ENCODE measurements around the gene TMC8. TPM values are rescaled to one million over a fixed set of nuclear protein-coding genes. Genes with fewer than 3 reads are reported as not detected.

The TMC8 gene, protein sequence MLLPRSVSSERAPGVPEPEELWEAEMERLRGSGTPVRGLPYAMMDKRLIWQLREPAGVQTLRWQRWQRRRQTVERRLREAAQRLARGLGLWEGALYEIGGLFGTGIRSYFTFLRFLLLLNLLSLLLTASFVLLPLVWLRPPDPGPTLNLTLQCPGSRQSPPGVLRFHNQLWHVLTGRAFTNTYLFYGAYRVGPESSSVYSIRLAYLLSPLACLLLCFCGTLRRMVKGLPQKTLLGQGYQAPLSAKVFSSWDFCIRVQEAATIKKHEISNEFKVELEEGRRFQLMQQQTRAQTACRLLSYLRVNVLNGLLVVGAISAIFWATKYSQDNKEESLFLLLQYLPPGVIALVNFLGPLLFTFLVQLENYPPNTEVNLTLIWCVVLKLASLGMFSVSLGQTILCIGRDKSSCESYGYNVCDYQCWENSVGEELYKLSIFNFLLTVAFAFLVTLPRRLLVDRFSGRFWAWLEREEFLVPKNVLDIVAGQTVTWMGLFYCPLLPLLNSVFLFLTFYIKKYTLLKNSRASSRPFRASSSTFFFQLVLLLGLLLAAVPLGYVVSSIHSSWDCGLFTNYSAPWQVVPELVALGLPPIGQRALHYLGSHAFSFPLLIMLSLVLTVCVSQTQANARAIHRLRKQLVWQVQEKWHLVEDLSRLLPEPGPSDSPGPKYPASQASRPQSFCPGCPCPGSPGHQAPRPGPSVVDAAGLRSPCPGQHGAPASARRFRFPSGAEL
- total RNA-seq = not detected in 2 replicates

DNA sequence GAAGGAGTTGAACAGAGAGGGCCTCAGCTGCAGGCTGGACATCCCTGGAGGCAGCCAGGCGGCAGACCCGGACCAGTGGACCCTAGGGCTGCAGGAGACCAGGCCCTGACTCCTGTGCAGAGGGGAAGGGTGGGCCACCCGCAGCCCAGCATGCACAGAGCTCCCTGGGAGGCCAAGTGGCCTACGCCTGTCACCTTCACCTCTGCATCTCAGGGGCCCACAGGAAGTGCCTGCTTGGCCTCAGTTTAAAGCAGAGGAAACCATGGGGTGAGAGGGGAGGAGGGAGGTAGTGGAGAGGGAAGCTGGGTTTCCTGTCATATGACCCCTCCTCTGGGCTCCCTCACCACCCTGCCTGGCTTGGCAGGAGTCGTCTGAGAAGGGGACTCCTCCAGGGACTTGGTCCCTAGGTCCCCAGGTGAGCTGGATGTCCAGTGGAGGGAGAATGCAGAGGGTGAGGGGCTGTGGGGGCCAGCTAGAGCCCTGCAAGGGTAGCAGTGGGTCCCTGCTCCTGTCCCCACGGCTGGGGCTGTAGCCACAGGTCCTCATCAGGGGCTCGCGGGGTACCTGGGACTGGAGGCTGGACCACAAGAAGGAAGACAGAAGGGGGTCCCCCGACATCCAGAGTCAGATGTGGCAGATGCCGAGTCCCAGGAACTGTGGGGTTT is at the start of gene TMC8:
TMC8 (plus strand) TSS at position 335 of the 665 bp plus-strand sequence. CDS start 818 bp downstream, outside the sequence.

DNA sequence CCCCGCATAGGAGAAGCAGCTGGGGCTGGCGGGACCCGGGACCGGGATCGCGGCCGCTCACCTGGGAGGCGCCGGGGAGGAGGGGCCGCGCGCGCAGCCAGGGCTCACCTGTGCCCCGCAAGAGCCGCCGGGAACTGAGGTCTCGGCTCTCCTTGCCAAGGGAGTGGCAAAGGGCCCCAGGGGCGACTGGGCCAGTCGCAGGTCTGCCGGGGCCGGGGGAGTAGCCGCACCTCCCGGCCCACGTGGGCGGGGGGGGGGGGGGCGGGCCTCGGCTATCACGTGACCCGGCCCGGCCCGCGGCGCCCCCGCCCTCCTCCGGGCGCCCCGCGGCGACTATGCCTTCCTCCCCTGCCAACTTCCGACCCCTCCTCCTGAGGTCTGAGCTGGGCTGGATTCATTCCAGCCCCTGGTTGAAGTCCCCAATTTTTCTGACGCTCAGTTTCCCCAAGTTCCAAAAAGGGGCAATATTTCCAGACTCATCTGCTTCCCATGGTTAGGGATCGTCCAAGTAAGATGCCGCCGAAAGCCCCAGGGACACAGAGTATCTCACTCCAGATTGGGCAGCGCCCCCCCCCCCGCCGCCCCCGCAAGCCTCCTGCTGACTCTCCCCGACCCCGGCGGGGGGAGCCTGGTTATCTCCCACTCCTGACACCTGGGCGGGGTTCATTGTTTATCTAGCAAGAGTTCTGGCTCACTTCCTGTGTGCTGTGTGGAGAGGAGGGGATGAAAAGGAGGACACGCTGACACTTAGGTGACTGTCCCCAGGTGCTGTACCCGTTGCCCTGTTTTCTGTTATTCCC is 1.8 kb upstream of the TMC8 start, which contains the start of gene TMC6:
TMC6 (minus strand) TSS at position 205 of the 800 bp plus-strand sequence. CDS start 1,923 bp downstream, outside the sequence.

GRCh38 chr17:78168242-78168902 is 37.8 kb downstream of the TMC8 start, which contains the start of gene SYNGR2:
Gene SYNGR2, plus strand, starts transcription at chr17:78168581. Its CDS starts 36 bp downstream, at chr17:78168617.

GRCh38 chr17:78186692-78187595 is 56.4 kb downstream of the TMC8 start, which contains the start of the genes AFMID and TK1:
Gene AFMID, plus strand, starts transcription at chr17:78187362. Its CDS starts 9 bp downstream, at chr17:78187371.
Gene TK1, minus strand, starts transcription at chr17:78187052. Its CDS starts 58 bp downstream, at chr17:78186994.

Other genes starting within 250 kb of the TMC8 start
- gene TNRC6C, start 172.1 kb upstream of the TMC8 start, total RNA-seq = 3.7 and 6.1 TPM in 2 replicates
- 2.7 TPM in 1 of 2 replicates, not detected in the other for gene TMC6, start 2.0 kb upstream of the TMC8 start, total RNA-seq
- not detected in 2 replicates for gene C17orf99, start 15.6 kb downstream of the TMC8 start, total RNA-seq
- gene SYNGR2, start 37.8 kb downstream of the TMC8 start, total RNA-seq = 1.5 and 1.8 TPM in 2 replicates
- 96.3 and 101 TPM in 2 replicates for gene TK1, start 56.3 kb downstream of the TMC8 start, total RNA-seq
- 22.4 and 22.9 TPM in 2 replicates for gene AFMID, start 56.6 kb downstream of the TMC8 start, total RNA-seq
- gene BIRC5, start 83.5 kb downstream of the TMC8 start, total RNA-seq = 62.5 and 86.4 TPM in 2 replicates
- gene TMEM235, start 100.9 kb downstream of the TMC8 start, total RNA-seq = not detected in 2 replicates
- 47.3 and 107 TPM in 2 replicates for gene SOCS3, start 229.3 kb downstream of the TMC8 start, total RNA-seq
- 31.7 and 34.2 TPM in 2 replicates for gene PGS1, start 247.9 kb downstream of the TMC8 start, total RNA-seq

Measured in subcutaneous preadipocyte (primary cell).